Left kidney (tissue), 2 donors: ENCODE data around the gene CIAO1. TPM values are rescaled to one million over a fixed set of nuclear protein-coding genes. Genes with fewer than 3 reads are reported as not detected.
"Not testable (repeated sequence)": the region's sequence is repeated elsewhere in the genome, so short reads cannot be mapped to it uniquely, and the experiment has no call there.

Source experiments
- DNase-seq: peaks from one replicate; pipeline ENCODE4 v3.0.0-alpha.2; 2013
- polyA plus RNA-seq: library from polyadenylated mRNA; unstranded; fragments of 120-200 nt; gene quantifications from one replicate; pipeline ENCODE4 v1.2.1, GENCODE V29; 2013; ENCODE audit not compliant: insufficient read length

CIAO1 gene
- polyA plus RNA-seq, 1 donor = 83.6 TPM

DNA sequence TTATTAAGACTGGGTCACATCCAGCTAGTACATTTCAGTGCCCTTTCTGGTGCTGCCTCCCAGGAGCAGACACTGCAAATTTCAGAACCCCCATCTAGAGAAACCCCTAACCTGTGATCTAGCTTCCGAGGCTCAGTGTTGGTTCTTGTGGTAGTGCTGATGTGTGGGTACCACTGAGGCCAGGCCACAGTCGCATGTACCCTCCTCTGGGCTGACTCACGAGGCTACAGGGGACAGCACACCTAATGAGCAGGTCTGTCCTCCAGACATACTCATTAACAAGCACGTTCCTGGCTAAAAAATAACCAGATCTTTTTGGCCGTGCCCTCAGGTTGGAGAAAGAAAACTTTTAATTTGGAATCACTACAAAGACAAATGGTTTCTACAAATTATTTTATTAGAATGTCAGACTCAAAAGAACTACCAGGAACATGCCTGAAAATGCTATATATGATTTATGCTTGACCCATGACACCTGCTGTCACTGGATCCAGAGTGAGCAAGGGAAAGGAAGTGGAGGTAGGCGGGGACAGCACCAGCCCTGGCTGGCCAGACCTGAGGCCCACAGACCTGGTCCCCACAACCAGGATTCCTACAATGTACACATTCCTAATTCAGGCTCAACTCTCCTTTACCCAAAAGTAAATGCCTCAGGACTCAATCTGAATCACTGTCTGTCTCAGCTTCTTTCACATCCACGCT is 8.5 kb downstream of the CIAO1 start:
- no peak for DNase-seq

- DNase-seq = no peak
Measured at GRCh38 chr2:96276787-96277499, 10.9 kb downstream of the CIAO1 start.

DNA sequence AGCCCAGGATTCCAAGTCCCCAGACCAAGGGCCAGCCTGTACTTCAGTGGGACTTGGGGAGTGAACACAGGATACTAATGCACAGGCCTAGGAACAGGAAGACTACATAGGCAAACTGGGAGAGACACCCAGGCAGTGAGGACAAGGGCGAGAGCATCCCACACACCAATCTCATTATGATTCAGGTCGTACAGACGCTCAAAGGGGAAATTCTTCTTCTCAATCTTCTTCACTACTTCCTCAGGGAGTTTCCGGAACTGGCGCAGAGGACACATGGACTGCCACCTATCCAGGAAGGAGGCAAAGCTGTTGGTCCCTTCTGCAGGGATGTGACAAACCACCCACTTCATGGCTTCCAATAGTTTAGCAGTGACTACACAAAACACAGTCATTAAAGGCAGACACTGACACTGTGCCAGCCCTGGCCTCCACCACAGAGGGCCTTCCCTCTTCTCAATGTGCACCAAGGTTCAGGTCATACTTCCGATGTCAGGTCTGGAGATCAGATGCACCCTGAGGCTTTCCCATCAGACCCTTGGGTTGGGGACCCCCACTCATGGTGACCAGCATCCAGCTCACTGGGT is 21.3 kb downstream of the CIAO1 start:
- no peak for DNase-seq

- DNase-seq = no peak
Measured at GRCh38 chr2:96291751-96292150, 25.7 kb downstream of the CIAO1 start.

DNA sequence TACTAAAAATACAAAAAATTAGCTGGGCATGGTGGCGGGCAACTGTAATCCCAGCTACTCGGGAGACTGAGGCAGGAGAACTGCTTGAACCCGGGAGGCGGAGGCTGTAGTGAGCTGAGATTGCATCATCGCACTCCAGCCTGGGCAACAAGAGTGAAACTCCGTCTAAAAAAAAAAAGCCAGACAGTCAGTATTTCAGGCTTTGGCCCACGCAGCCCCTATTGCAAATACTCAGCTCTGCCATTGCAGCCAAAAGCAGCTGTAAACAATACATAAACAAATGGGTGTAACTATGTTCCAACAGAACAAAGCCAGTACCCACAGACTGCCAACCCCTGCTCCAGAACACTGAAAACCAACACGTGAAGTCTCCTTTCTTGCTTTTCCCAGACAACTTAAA is 28.2 kb downstream of the CIAO1 start:
- DNase-seq = not testable (repeated sequence)

DNA sequence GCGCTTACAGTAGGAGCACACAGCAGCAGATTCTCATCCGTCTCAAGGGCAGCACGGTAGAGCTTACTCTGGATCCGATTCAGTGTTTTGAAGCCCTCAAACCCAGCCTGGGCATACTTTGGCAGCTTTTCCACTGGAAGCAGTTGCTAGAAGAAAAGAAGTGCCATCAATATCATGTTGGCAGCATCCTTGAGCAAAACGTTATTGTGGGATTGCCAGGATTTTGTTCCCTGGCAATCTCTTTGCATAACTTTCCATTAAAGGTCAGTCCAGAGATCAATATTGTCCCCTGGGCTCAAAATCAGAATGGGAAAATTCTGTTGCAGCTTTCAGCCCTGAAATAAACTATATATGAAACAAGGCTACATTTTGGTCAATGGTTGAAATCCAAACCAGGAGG is 30.9 kb downstream of the CIAO1 start:
- no peak for DNase-seq

- no peak for DNase-seq
Measured at GRCh38 chr2:96301865-96302264, 35.8 kb downstream of the CIAO1 start.

DNA sequence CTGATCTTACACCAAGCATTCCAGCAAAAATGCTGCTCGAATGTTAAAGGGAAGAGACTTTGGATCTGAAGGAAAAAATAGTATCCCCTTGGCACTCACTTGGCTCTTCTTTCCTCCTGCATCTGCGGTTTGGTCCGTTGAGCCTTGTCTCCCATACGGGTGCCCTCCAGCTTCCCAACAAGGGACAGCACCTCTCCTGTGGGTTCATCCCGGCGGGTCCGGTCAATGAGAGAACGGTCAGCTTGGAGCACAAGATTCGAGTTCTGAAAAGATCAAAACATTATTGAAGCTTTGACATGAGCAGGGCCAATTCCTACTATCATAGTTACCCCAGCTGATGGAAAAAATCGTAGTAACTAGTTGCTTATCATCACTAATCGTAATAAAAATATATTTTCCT is 38.6 kb downstream of the CIAO1 start:
- no peak for DNase-seq

GRCh38 chr2:96305091-96305978 is 39.3 kb downstream of the CIAO1 start, which contains the start of gene SNRNP200:
Gene SNRNP200 (minus strand): TSS chr2:96305546. CDS start chr2:96305437, 109 bp downstream.
- DNase-seq = peak; percentile 80

- DNase-seq = no peak
Measured at GRCh38 chr2:96305979-96306308, 39.9 kb downstream of the CIAO1 start.

GRCh38 chr2:96306370-96306769 is 40.3 kb downstream of the CIAO1 start:
- DNase-seq = no peak

GRCh38 chr2:96308248-96308647 is 42.2 kb downstream of the CIAO1 start:
- DNase-seq = no peak

DNA sequence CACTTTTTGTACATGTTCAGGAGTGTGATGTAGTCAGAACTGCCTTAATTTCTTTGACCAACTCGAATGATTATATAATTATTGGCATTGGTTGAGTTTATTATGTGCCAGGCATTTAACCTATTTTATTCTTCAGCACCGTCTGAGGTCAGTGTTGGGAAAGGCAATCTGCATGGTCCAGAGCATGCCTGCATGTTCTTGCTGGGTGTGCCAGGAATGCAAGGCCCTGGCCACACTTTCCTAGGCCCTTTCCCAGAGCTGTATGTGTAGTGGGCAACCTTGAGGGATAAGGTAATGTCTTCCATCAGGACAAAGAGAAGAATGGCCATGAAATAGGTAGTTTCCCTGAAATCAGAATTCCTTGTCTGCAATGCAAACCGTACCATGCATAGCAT is 49.0 kb downstream of the CIAO1 start:
- DNase-seq = no peak

DNA sequence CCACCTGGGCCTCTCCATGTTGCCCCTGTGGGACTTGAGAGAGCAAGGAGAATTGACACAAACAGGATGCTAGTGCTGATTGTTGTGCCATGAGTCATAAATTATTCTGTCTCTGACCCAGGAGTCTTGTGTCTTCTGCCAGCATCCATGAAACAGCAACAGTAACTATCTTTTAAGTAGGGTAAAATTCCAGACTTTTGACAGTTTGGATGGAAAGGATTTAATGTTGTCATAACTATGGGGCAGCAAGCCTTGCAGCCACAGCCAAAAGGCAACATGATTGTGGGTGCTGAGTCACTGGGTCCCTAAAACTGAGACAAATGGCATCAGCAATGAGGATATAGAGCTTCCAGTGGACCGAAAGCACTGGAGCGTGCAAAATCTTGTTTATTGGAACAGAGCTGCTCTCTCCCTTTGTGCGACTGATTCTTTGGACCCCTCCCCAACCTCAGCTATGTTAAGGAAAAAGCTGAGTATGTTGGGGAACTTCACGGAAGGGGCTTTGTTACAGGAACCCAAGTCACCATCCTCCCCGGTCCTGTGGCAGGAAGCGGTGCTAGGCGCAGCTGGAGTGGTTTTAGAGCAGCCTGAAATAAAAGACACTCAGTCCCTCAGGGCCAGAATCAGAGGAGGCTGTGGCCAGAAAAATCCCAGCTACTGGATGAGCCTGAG is 49.5 kb downstream of the CIAO1 start:
- no peak for DNase-seq

GRCh38 chr2:96316999-96317398 is 51.0 kb downstream of the CIAO1 start:
- DNase-seq = no peak

GRCh38 chr2:96317584-96317997 is 51.6 kb downstream of the CIAO1 start:
- no peak for DNase-seq

GRCh38 chr2:96318723-96319122 is 52.7 kb downstream of the CIAO1 start:
- no peak for DNase-seq

DNA sequence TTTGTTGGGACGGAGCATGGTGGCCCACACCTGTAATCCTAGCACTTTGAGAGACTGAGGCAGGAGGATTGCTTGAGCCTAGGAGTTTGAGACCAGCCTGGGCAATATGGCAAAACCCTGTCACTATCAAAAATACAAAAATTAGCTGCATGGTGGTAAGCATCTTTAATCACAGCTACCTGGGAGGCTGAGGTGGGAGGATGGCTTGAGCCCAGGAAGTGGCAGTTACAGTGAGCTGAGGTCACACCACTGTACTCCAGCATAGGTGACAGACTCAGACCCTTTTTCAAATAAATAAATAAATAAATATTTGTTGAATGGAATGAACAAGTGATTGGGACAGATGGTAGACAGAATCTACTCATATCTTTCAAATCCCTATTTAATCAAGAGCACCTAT is 53.4 kb downstream of the CIAO1 start:
- DNase-seq = no peak

GRCh38 chr2:96320326-96320725 is 54.3 kb downstream of the CIAO1 start:
- DNase-seq = no peak

GRCh38 chr2:96320728-96321622 is 55.0 kb downstream of the CIAO1 start:
- DNase-seq = no peak
